Measurements from ENCODE around the gene RASAL2.
"Not testable (repeated sequence)": the region's sequence is repeated elsewhere in the genome, so short reads cannot be mapped to it uniquely, and the experiment has no call there.

The RASAL2 gene

DNA sequence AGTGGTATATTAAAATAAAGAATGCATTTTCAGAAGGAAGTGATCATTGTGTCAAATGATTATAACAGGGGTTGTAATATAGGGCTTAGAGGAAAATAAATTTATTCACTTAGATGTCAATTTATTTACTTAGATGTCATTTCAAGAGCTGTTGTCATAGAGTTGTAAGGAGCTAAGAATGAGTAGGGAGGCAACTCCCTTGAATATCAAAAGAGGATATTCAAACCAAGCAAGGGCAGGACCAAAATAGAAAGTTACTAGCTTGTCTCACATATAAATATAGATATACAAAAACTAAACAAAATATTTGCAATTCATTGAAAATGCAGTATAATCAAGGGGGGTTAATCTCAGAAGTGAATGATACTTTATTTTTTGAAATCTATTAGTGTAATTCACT lies 16.0 kb upstream of the RASAL2 start:
- Histone ChIP-seq H3K27ac (no peak overlapping the region), H3K9ac (ENCODE audit: insufficient read length) (no peak overlapping the region), H3K36me3 (ENCODE audit: insufficient read depth, low read length) (no peaks in the 10 kb centered on the region), H3K4me3 (no peak overlapping the region), H3K9me3 (ENCODE audit: low read depth, low read length) (no peaks in the 10 kb centered on the region)
- no peak for TF ChIP-seq POLR2AphosphoS5 (IDR thresholded peaks at IDR 0.05; ENCODE audit: borderline replicate concordance, low read depth, low read length)
- TF ChIP-seq FOXP2 (optimal IDR thresholded peaks at IDR 0.05; ENCODE audit: control extremely low read depth, extremely low read length, insufficient read depth), result no peak
- no peak for TF ChIP-seq EZH2 (IDR thresholded peaks at IDR 0.05)
- no peak for DNase-seq (ENCODE audit: low read depth, low spot score)

DNA sequence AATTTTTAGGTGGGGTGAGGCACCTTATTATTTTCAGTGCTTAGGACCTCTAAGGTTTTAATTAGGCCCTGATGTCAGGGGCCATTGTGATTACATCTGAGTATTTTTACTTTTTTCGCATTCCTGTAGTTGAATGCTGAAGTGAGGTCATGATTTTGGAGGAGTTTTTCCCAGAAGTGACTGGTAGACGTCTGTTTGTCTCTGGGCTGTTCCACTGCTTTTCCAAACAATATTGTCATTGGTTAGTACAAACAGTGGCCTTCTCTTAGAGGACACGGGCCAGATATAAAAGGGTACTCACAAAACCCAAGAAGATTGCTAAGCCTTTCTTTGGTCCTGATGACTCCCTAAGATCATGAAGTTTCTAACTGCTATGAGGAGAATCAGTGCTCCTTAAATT lies 7.6 kb upstream of the RASAL2 start:
- no peak overlapping the region for H3K9ac ChIP-seq (ENCODE audit: insufficient read length)
- H3K36me3 ChIP-seq (ENCODE audit: insufficient read depth, low read length), result no peaks in the 10 kb centered on the region
- H3K4me3 ChIP-seq, result no peak overlapping the region
- H3K9me3 ChIP-seq (ENCODE audit: low read depth, low read length), result no peaks in the 10 kb centered on the region
- no peak overlapping the region for H3K27ac ChIP-seq
- TF ChIP-seq EZH2 (IDR thresholded peaks at IDR 0.05), result no peak
- no peak for TF ChIP-seq POLR2AphosphoS5 (IDR thresholded peaks at IDR 0.05; ENCODE audit: borderline replicate concordance, low read depth, low read length)
- no peak for TF ChIP-seq FOXP2 (optimal IDR thresholded peaks at IDR 0.05; ENCODE audit: control extremely low read depth, extremely low read length, insufficient read depth)
- DNase-seq (ENCODE audit: low read depth, low spot score), result no peak

DNA sequence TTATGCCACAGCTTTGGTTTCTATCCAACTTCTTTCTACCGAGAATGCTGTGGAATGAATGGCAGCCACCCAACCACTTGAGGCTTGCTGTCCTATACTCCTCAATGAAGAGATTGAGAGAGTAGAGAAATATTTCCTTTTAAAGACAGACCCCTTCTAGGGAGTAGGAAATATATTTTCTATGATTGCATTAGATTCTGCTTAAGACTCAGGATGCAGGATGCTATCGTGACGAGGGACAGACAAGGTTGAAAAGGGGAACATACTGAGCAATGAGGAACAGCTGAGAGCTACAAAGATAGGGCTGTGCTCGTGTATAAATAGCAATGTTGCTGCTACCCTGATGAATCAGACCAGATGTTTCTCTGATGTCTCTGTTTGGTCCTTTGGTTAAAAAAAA lies 7.1 kb upstream of the RASAL2 start:
- Histone ChIP-seq H3K9ac (ENCODE audit: insufficient read length) (no peak overlapping the region), H3K36me3 (ENCODE audit: insufficient read depth, low read length) (no peaks in the 10 kb centered on the region), H3K27ac (no peak overlapping the region), H3K4me3 (no peak overlapping the region), H3K9me3 (ENCODE audit: low read depth, low read length) (no peaks in the 10 kb centered on the region)
- TF ChIP-seq FOXP2 (optimal IDR thresholded peaks at IDR 0.05; ENCODE audit: control extremely low read depth, extremely low read length, insufficient read depth), result no peak
- TF ChIP-seq POLR2AphosphoS5 (IDR thresholded peaks at IDR 0.05; ENCODE audit: borderline replicate concordance, low read depth, low read length), result no peak
- no peak for TF ChIP-seq EZH2 (IDR thresholded peaks at IDR 0.05)
- no peak for DNase-seq (ENCODE audit: low read depth, low spot score)

DNA sequence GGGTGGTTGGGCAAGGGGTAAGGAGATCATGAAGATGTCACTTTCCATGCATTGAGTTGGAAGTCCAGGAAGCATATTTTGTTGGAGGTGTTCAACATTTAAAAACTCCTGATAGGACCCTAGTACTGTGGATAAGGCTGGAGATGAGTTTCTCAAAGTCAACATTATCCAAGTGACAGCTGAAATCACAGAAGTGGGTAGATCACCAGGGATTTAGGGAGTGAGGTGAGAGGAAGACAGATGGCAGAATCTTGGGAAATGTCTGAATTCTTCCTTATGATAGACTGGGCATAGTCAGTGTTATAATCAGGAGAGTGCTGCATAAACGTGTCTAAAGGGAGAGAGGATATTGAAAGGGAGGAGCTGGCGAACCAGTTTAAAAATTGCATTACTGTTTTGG lies 5.3 kb upstream of the RASAL2 start:
- H3K27ac ChIP-seq, result no peak overlapping the region
- no peak overlapping the region for H3K9ac ChIP-seq (ENCODE audit: insufficient read length)
- no peaks in the 10 kb centered on the region for H3K9me3 ChIP-seq (ENCODE audit: low read depth, low read length)
- TF ChIP-seq POLR2AphosphoS5 (IDR thresholded peaks at IDR 0.05; ENCODE audit: borderline replicate concordance, low read depth, low read length), result no peak
- TF ChIP-seq FOXP2 (optimal IDR thresholded peaks at IDR 0.05; ENCODE audit: control extremely low read depth, extremely low read length, insufficient read depth), result no peak
- no peak for TF ChIP-seq EZH2 (IDR thresholded peaks at IDR 0.05)
- H3K36me3 ChIP-seq (ENCODE audit: insufficient read depth, low read length), result no peaks in the 10 kb centered on the region
- DNase-seq (ENCODE audit: low read depth, low spot score), result no peak
- H3K4me3 ChIP-seq, result no peak overlapping the region

DNA sequence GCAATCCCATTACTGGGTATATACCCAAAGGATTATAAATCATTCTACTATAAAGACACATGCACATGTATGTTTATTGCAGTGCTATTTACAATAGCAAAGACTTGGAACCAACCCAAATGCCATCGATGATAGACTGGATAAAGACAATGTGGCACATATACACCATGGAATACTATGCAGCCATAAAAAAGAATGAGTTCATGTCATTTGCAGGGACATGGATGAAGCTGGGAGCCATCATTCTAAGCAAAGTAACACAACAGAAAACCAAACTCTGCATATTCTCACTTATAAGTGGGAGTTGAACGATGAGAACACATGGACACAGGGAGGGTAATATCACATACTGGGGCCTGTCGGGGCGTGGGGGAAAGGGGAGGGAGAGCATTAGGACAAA lies 2.5 kb upstream of the RASAL2 start:
- H3K4me3 ChIP-seq; DNase-seq (ENCODE audit: low read depth, low spot score); H3K36me3 ChIP-seq (ENCODE audit: insufficient read depth, low read length); H3K27ac ChIP-seq; H3K9me3 ChIP-seq (ENCODE audit: low read depth, low read length); H3K9ac ChIP-seq (ENCODE audit: insufficient read length): not testable (repeated sequence)

DNA sequence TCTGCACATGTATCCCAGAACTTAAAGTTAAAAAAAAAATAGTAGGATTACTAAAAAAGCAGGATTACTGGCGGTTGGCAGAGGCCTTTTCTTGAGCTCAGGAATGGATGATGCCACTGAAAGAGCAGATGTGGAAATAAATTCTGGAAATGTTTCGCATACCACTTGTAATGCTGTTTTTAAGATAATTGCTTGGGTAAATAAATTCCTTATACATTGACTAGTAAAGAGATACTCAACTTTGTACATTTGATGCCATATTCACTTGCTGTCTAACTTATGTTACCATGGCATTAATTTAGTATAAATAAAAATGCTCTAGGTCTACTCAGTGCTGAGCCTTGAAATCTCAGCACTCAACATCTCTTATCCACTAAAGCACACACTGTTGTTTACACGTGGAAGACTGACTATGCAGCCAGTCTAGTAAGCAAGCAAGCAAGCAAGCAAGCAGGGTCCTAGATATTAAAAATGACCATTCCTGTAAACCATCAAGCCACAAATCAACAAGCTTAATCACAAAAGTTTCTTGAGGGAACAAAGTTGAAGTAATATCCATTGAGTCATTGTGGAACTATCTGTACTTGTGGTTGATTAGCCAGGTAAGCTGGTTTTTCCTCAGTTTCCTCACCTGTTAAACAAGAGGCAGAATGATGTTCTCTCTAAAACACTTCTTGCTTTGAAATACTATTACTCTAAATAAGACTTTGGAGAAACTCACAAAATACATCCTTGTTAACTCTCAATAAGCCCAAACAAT lies 1.7 kb upstream of the RASAL2 start:
- no peaks in the 10 kb centered on the region for H3K9me3 ChIP-seq (ENCODE audit: low read depth, low read length)
- no peaks in the 10 kb centered on the region for H3K36me3 ChIP-seq (ENCODE audit: insufficient read depth, low read length)
- no peak overlapping the region for H3K9ac ChIP-seq (ENCODE audit: insufficient read length)
- TF ChIP-seq FOXP2 (optimal IDR thresholded peaks at IDR 0.05; ENCODE audit: control extremely low read depth, extremely low read length, insufficient read depth) (no peak), POLR2AphosphoS5 (IDR thresholded peaks at IDR 0.05; ENCODE audit: borderline replicate concordance, low read depth, low read length) (no peak), EZH2 (IDR thresholded peaks at IDR 0.05) (no peak)
- peak overlapping the region; percentile 86 for H3K4me3 ChIP-seq
- DNase-seq (ENCODE audit: low read depth, low spot score), result no peak
- no peak overlapping the region for H3K27ac ChIP-seq

DNA sequence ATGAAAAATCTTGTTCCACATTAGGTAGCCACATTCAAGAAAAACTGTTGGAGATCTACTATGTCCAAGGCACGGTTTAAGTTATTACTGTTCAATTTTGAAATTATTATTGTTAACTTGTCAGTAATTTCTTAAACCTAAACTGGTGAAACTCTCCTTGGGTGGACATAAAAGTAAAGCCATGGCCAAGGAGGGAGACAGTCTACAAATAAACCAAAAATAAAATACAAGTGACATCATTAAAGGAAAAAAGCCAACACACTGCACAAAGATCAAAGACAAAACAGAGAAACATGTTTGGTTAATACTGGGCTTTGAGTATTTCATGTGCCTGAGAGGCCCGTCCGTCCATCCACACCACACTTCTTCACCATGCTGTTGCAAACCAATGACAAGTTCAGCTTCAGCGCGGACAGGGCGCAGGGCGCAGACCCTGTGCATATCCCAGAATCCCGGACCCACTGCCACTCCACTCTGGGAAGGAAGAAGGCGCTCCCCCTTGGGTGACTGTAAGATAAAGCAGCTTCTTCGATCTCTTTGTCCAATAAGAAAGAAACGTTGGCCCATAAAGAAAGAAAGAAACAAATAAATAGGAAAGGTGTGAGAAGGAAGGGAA lies 918 bp upstream of the RASAL2 start:
- H3K4me3 ChIP-seq, result peak overlapping the region; percentile 86

DNA sequence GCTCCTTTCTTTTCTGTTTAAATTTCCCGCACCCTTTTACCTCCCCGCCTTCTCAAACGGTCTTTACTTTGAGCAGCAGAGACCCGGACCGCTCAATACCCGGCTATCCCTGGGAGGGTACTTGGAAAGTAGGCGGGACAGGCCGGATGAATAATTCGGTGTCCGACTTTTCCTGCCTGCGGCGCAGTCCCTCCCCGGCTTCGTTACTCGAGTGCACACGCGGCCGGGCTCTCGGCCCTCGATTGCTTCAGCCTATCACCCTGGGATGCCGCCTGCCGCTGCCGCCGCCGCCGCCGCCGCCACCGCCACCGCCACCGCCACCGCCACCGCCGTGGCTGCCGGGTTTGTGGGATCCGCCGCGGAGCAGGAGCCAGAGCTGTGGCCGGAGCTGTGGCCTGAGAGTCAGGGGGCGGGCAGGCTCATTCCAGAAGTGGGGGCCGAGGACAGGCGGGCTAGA lies 382 bp upstream of the RASAL2 start:
- Histone ChIP-seq H3K9me3 (ENCODE audit: low read depth, low read length) (no peaks in the 10 kb centered on the region), H3K9ac (ENCODE audit: insufficient read length) (peak overlapping the region; percentile 74), H3K36me3 (ENCODE audit: insufficient read depth, low read length) (no peaks in the 10 kb centered on the region), H3K27ac (no peak overlapping the region), H3K4me3 (peak overlapping the region; percentile 86)
- TF ChIP-seq EZH2 (IDR thresholded peaks at IDR 0.05) (no peak), POLR2AphosphoS5 (IDR thresholded peaks at IDR 0.05; ENCODE audit: borderline replicate concordance, low read depth, low read length) (peak; percentile 93)
- DNase-seq (ENCODE audit: low read depth, low spot score), result peak; percentile 79

More for the DNA sequence above, 918 bp upstream of the RASAL2 start:
- TF ChIP-seq EZH2 (IDR thresholded peaks at IDR 0.05) (no peak), POLR2AphosphoS5 (IDR thresholded peaks at IDR 0.05; ENCODE audit: borderline replicate concordance, low read depth, low read length) (no peak), FOXP2 (optimal IDR thresholded peaks at IDR 0.05; ENCODE audit: control extremely low read depth, extremely low read length, insufficient read depth) (no peak)
- H3K36me3 ChIP-seq (ENCODE audit: insufficient read depth, low read length), result no peaks in the 10 kb centered on the region
- peak overlapping the region; percentile 74 for H3K9ac ChIP-seq (ENCODE audit: insufficient read length)
- H3K27ac ChIP-seq, result no peak overlapping the region
- no peaks in the 10 kb centered on the region for H3K9me3 ChIP-seq (ENCODE audit: low read depth, low read length)
- DNase-seq (ENCODE audit: low read depth, low spot score), result no peak
